Calu3 (cell line): ENCODE measurements around the gene CFAP61. TPM values are rescaled to one million over a fixed set of nuclear protein-coding genes. Genes with fewer than 3 reads are reported as not detected.

Experiments used
- BruUV-seq: library from RNA; stranded (reverse); fragments of 400-500 nt; replicated peaks from 2 replicates; lab custom pipeline; 2021; lab: Mats Ljungman, UMichigan
- CTCF ChIA-PET: fragments of 300-600 bp; sonication (Branson Sonifier 250); formaldehyde crosslinking; loops from one replicate; lab custom pipeline; 2022; ENCODE audit warnings: antibody characterized with exemption; lab: Charles Lee
- DNase-seq: peaks from one replicate; pipeline ENCODE4 v3.0.0; 2022
- H3K27ac Mint-ChIP-seq: one replicate; pipeline ENCODE4 v1.8.0; 2022; ENCODE audit warnings: mixed read lengths; ENCODE audit not compliant: unreplicated experiment
- H3K27me3 Mint-ChIP-seq: one replicate; pipeline ENCODE4 v1.8.0; 2022; ENCODE audit warnings: mixed read lengths; ENCODE audit not compliant: unreplicated experiment
- H3K36me3 Mint-ChIP-seq: one replicate; pipeline ENCODE4 v1.8.0; 2022; ENCODE audit warnings: mild to moderate bottlenecking, moderate library complexity, mixed read lengths; ENCODE audit not compliant: insufficient read depth, unreplicated experiment
- H3K4me1 Mint-ChIP-seq: one replicate; pipeline ENCODE4 v1.8.0; 2022; ENCODE audit warnings: mild to moderate bottlenecking, low read depth, mixed read lengths; ENCODE audit not compliant: unreplicated experiment
- H3K4me3 Mint-ChIP-seq: one replicate; pipeline ENCODE4 v1.8.0; 2022; ENCODE audit warnings: mild to moderate bottlenecking, low read depth, moderate library complexity, mixed read lengths; ENCODE audit not compliant: unreplicated experiment
- H3K9me3 Mint-ChIP-seq: one replicate; pipeline ENCODE4 v1.8.0; 2022; ENCODE audit warnings: low read depth, mixed read lengths; ENCODE audit not compliant: unreplicated experiment
- intact Hi-C: fragments of 100-400 bp; cut with micrococcal nuclease; formaldehyde crosslinking; loops from one replicate; pipeline ENCODE4 v1.10.0; 2022; ENCODE audit not compliant: unreplicated experiment
- total RNA-seq: library from RNA; stranded (reverse); gene quantifications from 2 replicates; pipeline ENCODE4 v1.2.3, GENCODE V29; 2022
- TF ChIP-seq, protein P1 (sequence below): fragments of 200-600 bp; IDR thresholded peaks from one replicate; pipeline ENCODE4 v1.8.0; 2022; ENCODE audit warnings: antibody characterized with exemption; ENCODE audit not compliant: unreplicated experiment

CFAP61 gene
- total RNA-seq, 1 experiment from 2014 or later: not detected

DNA sequence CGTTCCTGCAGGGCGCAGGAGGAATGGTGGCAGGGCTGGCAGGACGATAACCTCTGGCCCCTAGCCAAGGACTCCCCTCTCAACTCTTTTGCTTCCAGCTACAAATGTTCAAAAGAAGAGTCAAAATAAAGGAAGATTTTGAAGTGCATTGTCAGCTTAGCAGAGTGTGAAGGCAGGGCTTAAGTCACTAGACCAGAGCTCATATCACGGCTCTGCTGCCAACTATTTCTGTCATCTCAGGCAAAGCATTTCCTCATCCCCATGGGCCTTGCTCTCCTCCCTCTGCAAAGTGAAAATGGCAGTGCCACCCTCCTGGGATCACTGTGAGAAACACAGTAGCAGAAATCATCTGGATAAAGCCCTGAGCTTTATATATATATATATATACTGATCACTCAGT lies 36.7 kb downstream of the CFAP61 start:
- TF ChIP-seq, protein P1, sequence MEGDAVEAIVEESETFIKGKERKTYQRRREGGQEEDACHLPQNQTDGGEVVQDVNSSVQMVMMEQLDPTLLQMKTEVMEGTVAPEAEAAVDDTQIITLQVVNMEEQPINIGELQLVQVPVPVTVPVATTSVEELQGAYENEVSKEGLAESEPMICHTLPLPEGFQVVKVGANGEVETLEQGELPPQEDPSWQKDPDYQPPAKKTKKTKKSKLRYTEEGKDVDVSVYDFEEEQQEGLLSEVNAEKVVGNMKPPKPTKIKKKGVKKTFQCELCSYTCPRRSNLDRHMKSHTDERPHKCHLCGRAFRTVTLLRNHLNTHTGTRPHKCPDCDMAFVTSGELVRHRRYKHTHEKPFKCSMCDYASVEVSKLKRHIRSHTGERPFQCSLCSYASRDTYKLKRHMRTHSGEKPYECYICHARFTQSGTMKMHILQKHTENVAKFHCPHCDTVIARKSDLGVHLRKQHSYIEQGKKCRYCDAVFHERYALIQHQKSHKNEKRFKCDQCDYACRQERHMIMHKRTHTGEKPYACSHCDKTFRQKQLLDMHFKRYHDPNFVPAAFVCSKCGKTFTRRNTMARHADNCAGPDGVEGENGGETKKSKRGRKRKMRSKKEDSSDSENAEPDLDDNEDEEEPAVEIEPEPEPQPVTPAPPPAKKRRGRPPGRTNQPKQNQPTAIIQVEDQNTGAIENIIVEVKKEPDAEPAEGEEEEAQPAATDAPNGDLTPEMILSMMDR: no peak
- no peaks in the 10 kb centered on the region for H3K4me1 Mint-ChIP-seq
- H3K9me3 Mint-ChIP-seq: no peaks in the 10 kb centered on the region
- no peak overlapping the region for H3K27ac Mint-ChIP-seq
- no TSS peak for BruUV-seq
- peaks cover 13% of the 10 kb centered on the region for H3K27me3 Mint-ChIP-seq
- CTCF ChIA-PET: no interaction called here
- DNase-seq: no peak
- no peaks in the 10 kb centered on the region for H3K36me3 Mint-ChIP-seq
- no peak overlapping the region for H3K4me3 Mint-ChIP-seq
- intact Hi-C loops: loop anchor here (10.0 kb wide), 1 partner anchor 276 kb away; the partner anchor contains the start of gene INSM1

DNA sequence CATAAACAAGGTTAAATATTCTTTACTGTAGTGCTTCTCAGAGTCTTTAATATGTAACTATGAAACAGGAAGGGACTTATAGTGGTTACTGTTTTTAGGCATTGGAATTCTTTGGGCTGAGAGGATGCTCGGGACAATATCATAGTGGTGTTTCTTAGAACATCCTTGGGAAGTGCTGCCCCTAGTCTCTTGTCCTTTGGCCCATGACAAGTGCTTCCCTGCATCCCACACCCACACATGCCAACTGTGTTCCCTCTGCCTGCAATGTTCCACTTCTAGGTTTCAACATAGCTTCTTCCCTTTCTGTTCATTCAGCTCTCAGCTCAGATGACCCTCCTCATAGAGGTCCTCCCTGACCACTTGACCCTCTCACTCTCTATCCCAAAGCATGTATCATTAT lies 37.6 kb downstream of the CFAP61 start:
- no TSS peak for BruUV-seq
- intact Hi-C loops: loop anchor here (10.0 kb wide), 1 partner anchor 275 kb away; the partner anchor contains the start of gene INSM1
- DNase-seq: no peak
- H3K4me1 Mint-ChIP-seq: no peaks in the 10 kb centered on the region
- H3K36me3 Mint-ChIP-seq: no peaks in the 10 kb centered on the region
- H3K9me3 Mint-ChIP-seq: no peaks in the 10 kb centered on the region
- CTCF ChIA-PET: interaction anchor here (0.7 kb wide), 1 partner anchor 405 kb away, joined by 3 read pairs; no protein-coding TSS in a partner anchor
- peaks cover 13% of the 10 kb centered on the region for H3K27me3 Mint-ChIP-seq
- H3K4me3 Mint-ChIP-seq: no peak overlapping the region
- TF ChIP-seq, protein P1: no peak
- no peak overlapping the region for H3K27ac Mint-ChIP-seq

DNA sequence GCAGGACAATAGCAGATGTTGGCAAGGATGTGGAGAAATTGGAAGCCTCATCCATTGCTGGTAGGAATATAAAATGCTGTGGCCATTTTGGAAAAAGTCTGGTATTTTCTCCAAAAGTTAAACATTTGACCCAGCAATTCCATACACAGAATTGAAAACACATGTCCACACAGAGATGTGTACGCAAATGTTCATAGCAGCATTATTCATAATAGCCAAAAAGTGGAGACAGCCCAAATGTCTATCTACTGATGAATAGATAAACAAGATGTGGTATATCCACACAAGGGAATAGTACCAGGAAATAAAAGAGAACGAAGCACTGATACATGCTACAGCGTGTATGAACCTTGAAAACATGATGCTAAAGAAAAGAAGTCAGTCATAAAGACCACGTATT lies 40.5 kb downstream of the CFAP61 start:
- no peak overlapping the region for H3K27ac Mint-ChIP-seq
- peaks cover 19% of the 10 kb centered on the region for H3K27me3 Mint-ChIP-seq
- no peak for DNase-seq
- TF ChIP-seq, protein P1: no peak
- no peak overlapping the region for H3K4me3 Mint-ChIP-seq
- CTCF ChIA-PET: no interaction called here
- intact Hi-C loops: no loop called here
- no peaks in the 10 kb centered on the region for H3K36me3 Mint-ChIP-seq
- no TSS peak for BruUV-seq
- H3K4me1 Mint-ChIP-seq: no peaks in the 10 kb centered on the region
- H3K9me3 Mint-ChIP-seq: no peaks in the 10 kb centered on the region

DNA sequence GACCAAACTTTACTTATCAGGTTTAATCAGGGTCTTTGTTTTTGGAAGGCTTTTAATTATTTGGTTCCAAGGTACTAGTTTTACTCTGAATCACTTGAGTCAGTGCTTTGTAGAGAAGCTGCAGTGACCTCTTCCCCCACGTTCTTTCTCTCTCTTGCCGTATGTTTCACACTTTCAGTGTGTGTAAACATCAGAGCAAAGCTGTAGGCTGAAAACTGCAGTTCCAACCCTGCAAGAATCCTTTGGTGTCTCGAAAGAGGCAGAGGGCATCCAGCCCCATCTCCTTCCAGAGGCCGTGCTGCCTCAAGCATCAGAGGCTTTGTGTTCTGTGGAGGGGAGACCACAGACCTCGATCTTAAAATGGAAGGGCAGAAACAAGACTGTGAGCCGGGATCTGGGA lies 42.1 kb downstream of the CFAP61 start:
- no peak overlapping the region for H3K27ac Mint-ChIP-seq
- no peaks in the 10 kb centered on the region for H3K36me3 Mint-ChIP-seq
- peaks cover 24% of the 10 kb centered on the region for H3K27me3 Mint-ChIP-seq
- TF ChIP-seq, protein P1: no peak
- no TSS peak for BruUV-seq
- intact Hi-C loops: no loop called here
- H3K4me3 Mint-ChIP-seq: no peak overlapping the region
- no peaks in the 10 kb centered on the region for H3K9me3 Mint-ChIP-seq
- H3K4me1 Mint-ChIP-seq: no peaks in the 10 kb centered on the region
- no peak for DNase-seq
- CTCF ChIA-PET: no interaction called here
